Mesenchymal stem cell (in vitro differentiated cells and primary cell): ENCODE results near the gene MCF2L2.
"Not testable (repeated sequence)": the region's sequence is repeated elsewhere in the genome, so short reads cannot be mapped to it uniquely, and the experiment has no call there.

Experiments
- DNase-seq: peaks from one replicate; pipeline ENCODE4 v3.0.0-alpha.2; 2013
- H2AFZ ChIP-seq: one replicate; pipeline ENCODE4 v1.6.1; 2013; ENCODE audit warnings: low read depth, mild to moderate bottlenecking, control low read depth, inconsistent platforms, low read length, moderate library complexity
- H2AK5ac ChIP-seq: 2 replicates; pipeline ENCODE4 v1.6.1; 2013; ENCODE audit warnings: low read length, moderate library complexity, mild to moderate bottlenecking, inconsistent platforms; ENCODE audit not compliant: severe bottlenecking
- H2BK120ac ChIP-seq: one replicate; pipeline ENCODE4 v1.6.1; 2013; ENCODE audit warnings: low read depth, mild to moderate bottlenecking, inconsistent platforms, low read length, moderate library complexity
- H2BK12ac ChIP-seq, 2 experiments: one replicate each; pipeline ENCODE4 v1.6.1; 2013; ENCODE audit warnings: inconsistent platforms in 2 of 2, low read length in 2 of 2, mild to moderate bottlenecking in 2 of 2, moderate library complexity in 2 of 2, control low read depth in 1 of 2
- H2BK15ac ChIP-seq: one replicate; pipeline ENCODE4 v1.6.1; 2013; ENCODE audit warnings: mild to moderate bottlenecking, low read depth, inconsistent platforms; ENCODE audit not compliant: poor library complexity, severe bottlenecking
- H2BK5ac ChIP-seq: 2 replicates; pipeline ENCODE4 v1.6.1; 2013; ENCODE audit warnings: low read depth, mild to moderate bottlenecking, low read length, control low read depth, inconsistent platforms; ENCODE audit not compliant: poor library complexity, severe bottlenecking
- H3K14ac ChIP-seq, 2 experiments: one replicate each; pipeline ENCODE4 v1.6.1; 2013; ENCODE audit warnings: inconsistent platforms in 2 of 2, low read length in 2 of 2, control low read depth in 1 of 2, mild to moderate bottlenecking in 1 of 2, moderate library complexity in 1 of 2
- H3K18ac ChIP-seq, 2 experiments: one replicate each; pipeline ENCODE4 v1.6.1; 2013; ENCODE audit warnings: inconsistent platforms in 2 of 2, low read length in 2 of 2, control low read depth in 1 of 2, low read depth in 1 of 2, mild to moderate bottlenecking in 1 of 2
- H3K23ac ChIP-seq, 2 experiments: one replicate each; pipeline ENCODE4 v1.6.1; 2013; ENCODE audit warnings: inconsistent platforms in 2 of 2, low read length in 2 of 2, mild to moderate bottlenecking in 2 of 2, moderate library complexity in 2 of 2, control low read depth in 1 of 2
- H3K27ac ChIP-seq: 2 replicates; pipeline ENCODE4 v1.5.1; 2013; ENCODE audit warnings: mild to moderate bottlenecking, moderate library complexity, low read length, control low read depth, inconsistent platforms; ENCODE audit not compliant: poor library complexity, severe bottlenecking
- H3K27me3 ChIP-seq, 2 experiments: 2 replicates each; pipeline versions ENCODE4 v1.6.1 to v1.7.0; 2013; ENCODE audit warnings: low read length in 2 of 2, mild to moderate bottlenecking in 2 of 2, moderate library complexity in 2 of 2, control low read depth in 1 of 2, inconsistent platforms in 1 of 2; ENCODE audit not compliant: control insufficient read depth in 1 of 2, insufficient read depth in 1 of 2
- H3K36me3 ChIP-seq, 2 experiments: 2 replicates each; pipeline versions ENCODE4 v1.6.1 to v1.7.0; 2013; ENCODE audit warnings: low read length in 2 of 2, control low read depth in 1 of 2, inconsistent platforms in 1 of 2, low read depth in 1 of 2, mild to moderate bottlenecking in 1 of 2; ENCODE audit not compliant: insufficient read depth in 2 of 2, control insufficient read depth in 1 of 2
- H3K4ac ChIP-seq, 2 experiments: one replicate each; pipeline ENCODE4 v1.6.1; 2013; ENCODE audit warnings: inconsistent platforms in 2 of 2, low read length in 2 of 2, mild to moderate bottlenecking in 2 of 2, moderate library complexity in 2 of 2, control low read depth in 1 of 2, low read depth in 1 of 2
- H3K4me1 ChIP-seq: 2 replicates; pipeline ENCODE4 v1.6.1; 2013; ENCODE audit warnings: low read depth, low read length, control low read depth; ENCODE audit not compliant: control insufficient read depth, insufficient read depth
- H3K4me2 ChIP-seq: 2 replicates; pipeline ENCODE4 v1.6.1; 2013; ENCODE audit warnings: low read length, mild to moderate bottlenecking, inconsistent platforms; ENCODE audit not compliant: poor library complexity, severe bottlenecking
- H3K4me3 ChIP-seq, 2 experiments: 2 replicates each; pipeline versions ENCODE4 v1.5.1 to v1.7.0; 2013; ENCODE audit warnings: low read length in 2 of 2, mild to moderate bottlenecking in 2 of 2, control low read depth in 1 of 2, low read depth in 1 of 2; ENCODE audit not compliant: insufficient read depth in 1 of 2
- H3K79me1 ChIP-seq: replicated peaks from 2 replicates; pipeline ENCODE4 v1.6.1; 2013; ENCODE audit warnings: mild to moderate bottlenecking, control low read depth, low read length, inconsistent platforms; ENCODE audit not compliant: poor library complexity, severe bottlenecking
- H3K9ac ChIP-seq: 2 replicates; pipeline ENCODE4 v1.7.0; 2013; ENCODE audit warnings: mild to moderate bottlenecking, low read length, moderate library complexity
- H3K9me3 ChIP-seq: 2 replicates; pipeline ENCODE4 v1.7.0; 2013; ENCODE audit warnings: mild to moderate bottlenecking, low read length; ENCODE audit not compliant: control insufficient read depth
- H4K8ac ChIP-seq: one replicate; pipeline ENCODE4 v1.6.1; 2013; ENCODE audit warnings: inconsistent platforms, mild to moderate bottlenecking, low read length, moderate library complexity
- H4K91ac ChIP-seq: one replicate; pipeline ENCODE4 v1.6.1; 2013; ENCODE audit warnings: mild to moderate bottlenecking, low read length, inconsistent platforms
- WGBS: methylation state at CpG from one replicate; pipeline ENCODE4 v1.1.7; 2013; ENCODE audit warnings: mixed read lengths; 5-methylcytosine and 5-hydroxymethylcytosine counted together

Gene MCF2L2

DNA sequence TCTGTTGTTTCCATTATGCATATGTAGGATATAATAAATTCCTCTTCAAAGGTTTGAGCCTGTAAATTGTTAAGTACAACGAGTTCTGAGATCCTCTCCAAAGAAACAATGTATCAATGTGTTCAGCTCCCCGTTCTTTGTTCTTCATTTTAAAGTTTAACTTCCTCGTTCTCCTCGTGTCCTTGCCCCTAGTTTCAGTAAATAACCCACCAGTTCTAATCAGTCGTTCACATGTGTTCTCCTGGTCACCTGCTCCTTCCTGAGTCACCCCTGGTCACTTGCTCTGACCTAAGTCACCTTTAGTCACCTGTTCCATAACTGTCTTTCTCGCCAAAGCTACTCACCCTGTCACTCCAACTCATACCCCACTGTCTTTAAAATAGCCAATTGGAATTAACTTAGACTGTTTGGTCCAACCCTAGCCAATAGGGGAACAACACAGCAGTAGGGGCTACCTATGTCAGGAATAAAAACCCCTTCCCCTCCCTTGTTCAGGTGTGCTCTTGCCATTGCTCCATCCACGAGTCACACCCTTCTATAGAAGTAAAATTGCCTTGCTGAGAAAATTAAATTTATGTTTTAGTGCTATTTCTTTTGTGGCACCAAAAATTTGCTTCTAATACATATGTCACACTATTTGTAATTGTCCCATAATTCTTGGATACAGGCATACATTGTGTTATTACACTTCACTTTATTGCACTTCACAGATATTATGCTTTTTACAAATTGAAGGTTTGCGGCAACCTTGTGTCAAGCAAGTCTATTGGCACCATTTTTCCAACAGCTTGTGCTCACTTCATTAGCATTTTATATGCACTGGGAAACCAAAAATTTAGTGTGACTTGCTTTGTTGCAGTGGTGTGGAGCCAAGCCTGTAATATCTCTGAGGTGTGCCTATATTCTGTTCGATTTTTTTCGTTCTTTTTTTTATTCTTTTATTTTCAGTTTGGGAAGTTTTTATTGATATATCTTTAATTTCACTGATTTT, 15.3 kb upstream of the MCF2L2 start:
- Histone ChIP-seq H3K9me3 (peaks cover 14% of the 10 kb centered on the region), H3K9ac (no peak overlapping the region), H3K27me3 (no peaks in the 10 kb centered on the region), H3K79me1 (no peaks in the 10 kb centered on the region), H4K91ac (no peak overlapping the region), H3K4ac (no peak overlapping the region), H2AK5ac (no peak overlapping the region), H3K14ac (no peak overlapping the region), H2AFZ (no peak overlapping the region), H3K27ac (no peak overlapping the region), H3K4me2 (no peak overlapping the region), H3K36me3 (no peaks in the 10 kb centered on the region), H2BK12ac (no peak overlapping the region), H3K23ac (no peak overlapping the region), H4K8ac (no peak overlapping the region), H3K4me1 (no peaks in the 10 kb centered on the region), H2BK5ac (no peak overlapping the region), H2BK120ac (no peak overlapping the region), H3K18ac (no peak overlapping the region), H3K4me3 (no peak overlapping the region), H2BK15ac (no peak overlapping the region)
- 83% methylated on average over 7 of the region's 10 CpGs for WGBS
- DNase-seq: no peak

DNA sequence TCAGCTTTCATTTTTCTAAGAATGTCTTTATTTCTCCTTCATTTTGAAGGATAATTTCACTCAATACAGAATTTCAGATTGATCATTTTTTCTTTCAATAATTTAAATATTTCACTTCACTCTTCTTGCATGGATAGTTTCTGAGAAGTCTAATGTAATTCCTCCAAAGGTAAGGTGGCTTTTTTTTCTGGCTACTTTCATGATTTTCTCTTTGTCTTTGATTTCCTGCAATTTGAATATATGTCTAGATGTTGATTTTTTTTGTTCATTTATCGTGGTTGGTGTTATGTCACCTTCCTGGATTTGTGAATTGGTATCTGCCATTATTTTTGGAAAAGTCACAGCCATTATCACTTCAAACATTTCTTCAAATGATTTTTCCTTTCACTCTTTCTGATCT, 14.6 kb upstream of the MCF2L2 start:
- no peaks in the 10 kb centered on the region for H3K79me1 ChIP-seq
- peaks cover 0 to 3% of the 10 kb centered on the region in 2 experiments for H3K27me3 ChIP-seq
- no peak overlapping the region for H2BK15ac ChIP-seq
- no peak overlapping the region for H3K23ac ChIP-seq
- no peak for DNase-seq
- H3K18ac ChIP-seq: no peak overlapping the region
- H3K4me2 ChIP-seq: no peak overlapping the region
- peaks cover 14% of the 10 kb centered on the region for H3K9me3 ChIP-seq
- no peak overlapping the region for H4K8ac ChIP-seq
- no peak overlapping the region for H3K4me3 ChIP-seq
- H3K4ac ChIP-seq: no peak overlapping the region
- no peak overlapping the region for H2BK120ac ChIP-seq
- no CpG with 5 or more reads among the region's 1 CpG for WGBS
- H3K27ac ChIP-seq: no peak overlapping the region
- no peak overlapping the region for H3K14ac ChIP-seq
- no peaks in the 10 kb centered on the region for H3K36me3 ChIP-seq
- H3K4me1 ChIP-seq: no peaks in the 10 kb centered on the region
- no peak overlapping the region for H2AFZ ChIP-seq
- H2BK12ac ChIP-seq: no peak overlapping the region
- H4K91ac ChIP-seq: no peak overlapping the region
- H3K9ac ChIP-seq: no peak overlapping the region
- no peak overlapping the region for H2BK5ac ChIP-seq
- H2AK5ac ChIP-seq: no peak overlapping the region

DNA sequence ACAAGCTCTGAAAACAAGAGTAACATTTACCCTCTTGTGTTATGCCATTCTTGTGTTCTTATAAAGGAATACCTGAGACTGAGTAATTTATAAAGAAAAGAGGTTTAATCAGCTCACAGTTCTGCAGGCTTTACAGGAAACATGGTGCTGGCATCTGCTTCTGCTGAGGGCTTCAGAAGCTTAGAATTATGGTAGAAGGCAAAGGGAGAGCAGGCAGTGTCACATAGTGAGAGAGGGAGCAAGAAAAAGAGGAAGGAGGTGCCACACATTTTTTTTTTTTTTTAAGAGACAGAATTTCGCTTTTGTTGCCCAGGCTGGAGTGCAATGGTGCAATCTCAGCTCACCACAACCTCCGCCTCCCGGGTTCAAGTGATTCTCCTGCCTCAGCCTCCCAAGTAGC, 12.1 kb upstream of the MCF2L2 start:
- not testable (repeated sequence) for H3K4me1 ChIP-seq, H2BK120ac ChIP-seq, H2AK5ac ChIP-seq, H3K23ac ChIP-seq, H3K4me2 ChIP-seq, H3K4ac ChIP-seq, H3K14ac ChIP-seq, H3K36me3 ChIP-seq, H2BK12ac ChIP-seq, H2AFZ ChIP-seq, H3K4me3 ChIP-seq, H3K18ac ChIP-seq, H3K27ac ChIP-seq, H2BK5ac ChIP-seq, H4K91ac ChIP-seq, H2BK15ac ChIP-seq, DNase-seq, H4K8ac ChIP-seq, H3K79me1 ChIP-seq, H3K9ac ChIP-seq
- 78% methylated on average over 2 of the region's 3 CpGs for WGBS
- H3K27me3 ChIP-seq: peaks cover 6 to 11% of the 10 kb centered on the region in 2 experiments
- peaks cover 14% of the 10 kb centered on the region for H3K9me3 ChIP-seq

- no peak overlapping the region for H3K18ac ChIP-seq
- H3K9ac ChIP-seq: no peak overlapping the region
- H3K4me1 ChIP-seq: no peaks in the 10 kb centered on the region
- no peak overlapping the region for H2BK120ac ChIP-seq
- H2BK5ac ChIP-seq: no peak overlapping the region
- H3K14ac ChIP-seq: no peak overlapping the region
- H3K36me3 ChIP-seq: no peaks in the 10 kb centered on the region
- WGBS: 100% methylated on average over 2 of the region's 3 CpGs
- H3K79me1 ChIP-seq: no peaks in the 10 kb centered on the region
- peaks cover 14% of the 10 kb centered on the region for H3K9me3 ChIP-seq
- no peak overlapping the region for H3K4me2 ChIP-seq
- no peak overlapping the region for H2AK5ac ChIP-seq
- no peak overlapping the region for H2BK12ac ChIP-seq
- H3K27me3 ChIP-seq: peaks cover 13 to 20% of the 10 kb centered on the region in 2 experiments
- H3K23ac ChIP-seq: no peak overlapping the region
- DNase-seq: no peak
- no peak overlapping the region for H4K8ac ChIP-seq
- H2BK15ac ChIP-seq: no peak overlapping the region
- no peak overlapping the region for H3K4me3 ChIP-seq
- H2AFZ ChIP-seq: no peak overlapping the region
- H3K4ac ChIP-seq: no peak overlapping the region
- no peak overlapping the region for H4K91ac ChIP-seq
- no peak overlapping the region for H3K27ac ChIP-seq
Observed at GRCh38 chr3:183439515-183439914, 11.1 kb upstream of the MCF2L2 start.
